Liver (tissue), 3 donors: ENCODE data around the gene FIBCD1.

ENCODE experiments used
- TAF1 ChIP-seq: conservative IDR thresholded peaks from 2 replicates; pipeline ENCODE4 v1.6.1; 2016; ENCODE audit warnings: antibody characterized with exemption, mild to moderate bottlenecking
- YY1 ChIP-seq: IDR thresholded peaks from 2 replicates; pipeline ENCODE4 v1.6.1; 2016; ENCODE audit warnings: antibody characterized with exemption, mild to moderate bottlenecking
- TF ChIP-seq, protein P1 (sequence below): fragments of 150-350 bp; IDR thresholded peaks from 2 replicates; pipeline ENCODE4 v1.5.1; 2017; ENCODE audit warnings: improper control_type of control experiment, low read depth, low read length; ENCODE audit not compliant: missing input control
- donor health status: healthy.
- donor health status: healthy.

- TF ChIP-seq, protein P1, sequence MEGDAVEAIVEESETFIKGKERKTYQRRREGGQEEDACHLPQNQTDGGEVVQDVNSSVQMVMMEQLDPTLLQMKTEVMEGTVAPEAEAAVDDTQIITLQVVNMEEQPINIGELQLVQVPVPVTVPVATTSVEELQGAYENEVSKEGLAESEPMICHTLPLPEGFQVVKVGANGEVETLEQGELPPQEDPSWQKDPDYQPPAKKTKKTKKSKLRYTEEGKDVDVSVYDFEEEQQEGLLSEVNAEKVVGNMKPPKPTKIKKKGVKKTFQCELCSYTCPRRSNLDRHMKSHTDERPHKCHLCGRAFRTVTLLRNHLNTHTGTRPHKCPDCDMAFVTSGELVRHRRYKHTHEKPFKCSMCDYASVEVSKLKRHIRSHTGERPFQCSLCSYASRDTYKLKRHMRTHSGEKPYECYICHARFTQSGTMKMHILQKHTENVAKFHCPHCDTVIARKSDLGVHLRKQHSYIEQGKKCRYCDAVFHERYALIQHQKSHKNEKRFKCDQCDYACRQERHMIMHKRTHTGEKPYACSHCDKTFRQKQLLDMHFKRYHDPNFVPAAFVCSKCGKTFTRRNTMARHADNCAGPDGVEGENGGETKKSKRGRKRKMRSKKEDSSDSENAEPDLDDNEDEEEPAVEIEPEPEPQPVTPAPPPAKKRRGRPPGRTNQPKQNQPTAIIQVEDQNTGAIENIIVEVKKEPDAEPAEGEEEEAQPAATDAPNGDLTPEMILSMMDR: no peak
- no peak for TF ChIP-seq YY1
- TF ChIP-seq TAF1: no peak
Observed at GRCh38 chr9:130914417-130915095, 24.5 kb downstream of the FIBCD1 start.
